ENCODE measurements around the gene INO80.

DNA sequence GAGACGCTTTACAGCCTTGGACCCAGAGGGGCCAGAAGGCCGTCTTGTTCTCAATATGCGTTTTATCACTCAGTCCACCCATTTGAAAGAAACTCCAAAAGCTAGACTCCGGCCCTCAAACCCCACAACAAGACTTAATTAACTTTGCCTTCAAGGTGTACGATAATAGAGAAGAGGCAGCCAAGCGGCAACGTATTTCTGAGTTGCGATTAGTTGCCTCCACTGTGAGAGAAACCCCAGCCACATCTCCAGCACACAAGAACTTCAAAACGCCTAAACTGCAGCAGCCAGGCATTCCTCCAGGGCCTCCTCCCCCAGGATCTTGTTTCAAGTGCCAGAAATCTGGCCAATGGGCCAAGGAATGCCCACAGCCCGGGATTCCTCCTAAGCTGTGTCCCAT is 17.4 kb upstream of the INO80 start:
- TF ChIP-seq, protein P1, sequence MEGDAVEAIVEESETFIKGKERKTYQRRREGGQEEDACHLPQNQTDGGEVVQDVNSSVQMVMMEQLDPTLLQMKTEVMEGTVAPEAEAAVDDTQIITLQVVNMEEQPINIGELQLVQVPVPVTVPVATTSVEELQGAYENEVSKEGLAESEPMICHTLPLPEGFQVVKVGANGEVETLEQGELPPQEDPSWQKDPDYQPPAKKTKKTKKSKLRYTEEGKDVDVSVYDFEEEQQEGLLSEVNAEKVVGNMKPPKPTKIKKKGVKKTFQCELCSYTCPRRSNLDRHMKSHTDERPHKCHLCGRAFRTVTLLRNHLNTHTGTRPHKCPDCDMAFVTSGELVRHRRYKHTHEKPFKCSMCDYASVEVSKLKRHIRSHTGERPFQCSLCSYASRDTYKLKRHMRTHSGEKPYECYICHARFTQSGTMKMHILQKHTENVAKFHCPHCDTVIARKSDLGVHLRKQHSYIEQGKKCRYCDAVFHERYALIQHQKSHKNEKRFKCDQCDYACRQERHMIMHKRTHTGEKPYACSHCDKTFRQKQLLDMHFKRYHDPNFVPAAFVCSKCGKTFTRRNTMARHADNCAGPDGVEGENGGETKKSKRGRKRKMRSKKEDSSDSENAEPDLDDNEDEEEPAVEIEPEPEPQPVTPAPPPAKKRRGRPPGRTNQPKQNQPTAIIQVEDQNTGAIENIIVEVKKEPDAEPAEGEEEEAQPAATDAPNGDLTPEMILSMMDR (IDR thresholded peaks at IDR 0.05): no peak
- TF ChIP-seq POLR2A (IDR thresholded peaks at IDR 0.05): no peak
